SK-N-SH (cell line): ENCODE data around the gene PNN. TPM values are rescaled to one million over a fixed set of nuclear protein-coding genes. Genes with fewer than 3 reads are reported as not detected.

Source experiments
- CTCF ChIA-PET: fragments of 300-600, 350-600 bp; formaldehyde crosslinking; extraction: SDS; loops from one replicate; lab custom pipeline; 2021; lab: Yijun Ruan, JAX
- POLR2A ChIA-PET: fragments of 350-600 bp; sonication (Branson Sonifier 250); formaldehyde crosslinking; extraction: SDS; loops from one replicate; lab custom pipeline; 2020; ENCODE audit warnings: antibody characterized with exemption, inconsistent platforms; lab: Yijun Ruan, JAX
- DNase-seq: peaks from one replicate; pipeline ENCODE4 v3.0.0; 2012
- H2AFZ ChIP-seq: fragments of 200-600 bp; sonication (generic); 2 replicates; pipeline ENCODE4 v1.8.1; 2016; ENCODE audit warnings: antibody characterized with exemption, mild to moderate bottlenecking, low read depth
- H3F3A ChIP-seq: fragments of 200-600 bp; sonication (generic); replicated peaks from 2 replicates; pipeline ENCODE3; 2016; ENCODE audit warnings: antibody characterized with exemption, mild to moderate bottlenecking; ENCODE audit not compliant: insufficient read depth
- H3K27ac ChIP-seq, 2 experiments: fragments of 200-500 bp in 1 of 2; fragments of 200-600 bp in 1 of 2; sonication (Bioruptor generic) in 1 of 2; sonication (generic), shearing (Covaris generic) in 1 of 2; 2 replicates each; pipeline versions ENCODE4 v1.5.1 to v1.6.1; 2014 to 2016; ENCODE audit warnings: low read depth in 2 of 2, inconsistent platforms in 1 of 2, low read length in 1 of 2, mild to moderate bottlenecking in 1 of 2, mixed read lengths in 1 of 2
- H3K27me3 ChIP-seq: fragments of 200-600 bp; sonication (generic), shearing (Covaris generic); 2 replicates; pipeline ENCODE4 v1.6.1; 2016; ENCODE audit warnings: mixed run types; ENCODE audit not compliant: insufficient read depth
- H3K36me3 ChIP-seq, 2 experiments: fragments of 200-500 bp in 1 of 2; fragments of 200-600 bp in 1 of 2; sonication (Bioruptor generic) in 1 of 2; sonication (generic) in 1 of 2; replicated peaks in 1 of 2; 2 replicates each; pipeline versions ENCODE3 to v1.5.1; 2014 to 2016; ENCODE audit warnings: low read length in 1 of 2, mild to moderate bottlenecking in 1 of 2; ENCODE audit not compliant: insufficient read depth in 2 of 2, control insufficient read depth in 1 of 2
- H3K4me1 ChIP-seq, 2 experiments: fragments of 200-500 bp in 1 of 2; fragments of 200-600 bp in 1 of 2; sonication (Bioruptor generic) in 1 of 2; sonication (generic), shearing (Covaris generic) in 1 of 2; 2 replicates each; pipeline versions ENCODE4 v1.5.1 to v1.6.1; 2014 to 2016; ENCODE audit warnings: low read depth in 1 of 2, low read length in 1 of 2, mixed run types in 1 of 2; ENCODE audit not compliant: insufficient read depth in 2 of 2, control insufficient read depth in 1 of 2
- H3K4me2 ChIP-seq: fragments of 200-600 bp; sonication (generic), shearing (Covaris generic); 2 replicates; pipeline ENCODE4 v1.6.1; 2017; ENCODE audit warnings: mixed run types
- H3K4me3 ChIP-seq, 2 experiments: fragments of 200-500 bp in 1 of 2; fragments of 200-600 bp in 1 of 2; sonication (Bioruptor generic) in 1 of 2; sonication (generic), shearing (Covaris generic) in 1 of 2; 2 replicates each; pipeline versions ENCODE4 v1.5.1 to v1.8.1; 2014 to 2016; ENCODE audit warnings: low read depth in 2 of 2, inconsistent platforms in 1 of 2, low read length in 1 of 2, mild to moderate bottlenecking in 1 of 2, mixed read lengths in 1 of 2, moderate library complexity in 1 of 2
- H3K79me2 ChIP-seq: fragments of 200-600 bp; sonication (generic); 2 replicates; pipeline ENCODE4 v1.8.1; 2017; ENCODE audit warnings: mild to moderate bottlenecking; ENCODE audit not compliant: insufficient read depth
- H3K9ac ChIP-seq: fragments of 200-600 bp; sonication (generic); 2 replicates; pipeline ENCODE4 v1.6.1; 2017; ENCODE audit warnings: mixed run types
- H3K9me2 ChIP-seq: fragments of 200-600 bp; sonication (generic); 2 replicates; pipeline ENCODE4 v1.6.1; 2017; ENCODE audit warnings: mixed run types
- H3K9me3 ChIP-seq: fragments of 200-600 bp; sonication (generic); 2 replicates; pipeline ENCODE4 v1.6.1; 2017; ENCODE audit warnings: mixed run types, mild to moderate bottlenecking, moderate library complexity
- H4K20me1 ChIP-seq: fragments of 200-600 bp; sonication (generic); 2 replicates; pipeline ENCODE4 v1.6.1; 2017; ENCODE audit warnings: mild to moderate bottlenecking, mixed run types; ENCODE audit not compliant: insufficient read depth
- CHD2 ChIP-seq: fragments of 150-350 bp; IDR thresholded peaks from 2 replicates; pipeline ENCODE4 v1.6.1; 2018; ENCODE audit warnings: low read length; ENCODE audit not compliant: partially characterized antibody
- ELF1 ChIP-seq: IDR thresholded peaks from 2 replicates; pipeline ENCODE4 v1.4.0; 2012
- EP300 ChIP-seq, 2 experiments: IDR thresholded peaks; 2 replicates each; pipeline versions ENCODE4 v1.4.0 to v1.6.1; 2012; ENCODE audit warnings: borderline replicate concordance in 1 of 2, low read depth in 1 of 2, low read length in 1 of 2
- FOSL2 ChIP-seq: IDR thresholded peaks from 2 replicates; pipeline ENCODE4 v1.4.0; 2012; ENCODE audit warnings: low read depth, mild to moderate bottlenecking, moderate library complexity, borderline replicate concordance
- FOXM1 ChIP-seq: IDR thresholded peaks from 2 replicates; pipeline ENCODE4 v1.4.0; 2012; ENCODE audit warnings: low read depth, mild to moderate bottlenecking
- GABPA ChIP-seq: IDR thresholded peaks from 2 replicates; pipeline ENCODE4 v1.4.0; 2012; ENCODE audit warnings: low read depth, mild to moderate bottlenecking
- GATA2 ChIP-seq: sonication (generic); formaldehyde crosslinking; IDR thresholded peaks from 2 replicates; pipeline ENCODE4 v1.5.0; 2020; ENCODE audit warnings: mild to moderate bottlenecking, missing genetic modification reagents
- JUND ChIP-seq: IDR thresholded peaks from 2 replicates; pipeline ENCODE4 v1.4.0; 2012
- MEF2A ChIP-seq: IDR thresholded peaks from 2 replicates; pipeline ENCODE4 v1.4.0; 2012; ENCODE audit warnings: low read depth, borderline replicate concordance
- MXI1 ChIP-seq: IDR thresholded peaks from 2 replicates; pipeline ENCODE4 v1.6.1; 2012; ENCODE audit warnings: mild to moderate bottlenecking, low read depth, low read length, improper control_type of control experiment
- POLR2AphosphoS5 ChIP-seq: IDR thresholded peaks from 2 replicates; pipeline ENCODE4 v1.6.1; 2012; ENCODE audit warnings: low read depth, low read length
- RAD21 ChIP-seq: IDR thresholded peaks from 2 replicates; pipeline ENCODE4 v1.6.1; 2012; ENCODE audit warnings: mild to moderate bottlenecking, low read length
- RCOR1 ChIP-seq: fragments of 150-350 bp; IDR thresholded peaks from 2 replicates; pipeline ENCODE4 v1.6.1; 2017; ENCODE audit warnings: antibody characterized with exemption, low read length
- RXRA ChIP-seq: IDR thresholded peaks from 2 replicates; pipeline ENCODE4 v1.4.0; 2012; ENCODE audit warnings: low read depth, mild to moderate bottlenecking, borderline replicate concordance
- SIN3A ChIP-seq: IDR thresholded peaks from 2 replicates; pipeline ENCODE4 v1.6.1; 2012; ENCODE audit warnings: low read depth, mild to moderate bottlenecking, low read length, moderate library complexity, borderline replicate concordance
- SMC3 ChIP-seq: IDR thresholded peaks from 2 replicates; pipeline ENCODE4 v1.6.1; 2012; ENCODE audit warnings: low read depth, low read length, improper control_type of control experiment
- TCF12 ChIP-seq: IDR thresholded peaks from 2 replicates; pipeline ENCODE4 v1.4.0; 2012
- USF2 ChIP-seq: fragments of 150-350 bp; IDR thresholded peaks from 2 replicates; pipeline ENCODE4 v1.6.1; 2017; ENCODE audit warnings: antibody characterized with exemption, low read length, low read depth, borderline replicate concordance
- YY1 ChIP-seq: IDR thresholded peaks from 2 replicates; pipeline ENCODE4 v1.4.0; 2012; ENCODE audit warnings: low read depth, mild to moderate bottlenecking
- WGBS: methylation state at CpG from one replicate; pipeline ENCODE4 v1.1.6; 2017; ENCODE audit warnings: low lambda C conversion rate; 5-methylcytosine and 5-hydroxymethylcytosine counted together
- polyA plus RNA-seq, 3 experiments: library from polyadenylated mRNA; depleted of rRNA; stranded (reverse); fragments of >200 nt; gene quantifications; 2 replicates each; pipeline ENCODE4 v1.2.3, GENCODE V29; 2012

PNN gene
- polyA plus RNA-seq, 1 of the 3 experiments (the other 2 are of a cell fraction) = 8.8 TPM

- Histone ChIP-seq H3K27ac (no peak overlapping the region), H4K20me1 (no peaks in the 10 kb centered on the region), H3K9me2 (no peaks in the 10 kb centered on the region), H3K36me3 (no peaks in the 10 kb centered on the region), H3K4me3 (no peak overlapping the region), H3K4me2 (no peak overlapping the region), H3K9ac (no peak overlapping the region), H3K79me2 (no peaks in the 10 kb centered on the region), H3K9me3 (no peaks in the 10 kb centered on the region), H3K4me1 (no peaks in the 10 kb centered on the region), H2AFZ (no peak overlapping the region), H3F3A (no peaks in the 10 kb centered on the region), H3K27me3 (no peaks in the 10 kb centered on the region)
- 87% methylated on average over 9 of the region's 11 CpGs for WGBS
- CTCF ChIA-PET = no interaction called here
- POLR2A ChIA-PET = no interaction called here
- DNase-seq = no peak
- TF ChIP-seq TCF12 (no peak), POLR2AphosphoS5 (no peak), EP300 (IDR thresholded peaks at IDR 0.05; ENCODE audit: borderline replicate concordance in 1 of 2, low read depth in 1 of 2, low read length in 1 of 2) (no peak), RCOR1 (no peak), FOXM1 (no peak), RAD21 (no peak), FOSL2 (no peak), GATA2 (no peak), YY1 (no peak), RXRA (no peak), ELF1 (no peak), JUND (no peak)
Observed at GRCh38 chr14:39228509-39229221, 53.6 kb downstream of the PNN start.

- Histone ChIP-seq H3K36me3 (no peaks in the 10 kb centered on the region), H4K20me1 (no peaks in the 10 kb centered on the region), H3F3A (no peaks in the 10 kb centered on the region), H3K27me3 (no peaks in the 10 kb centered on the region), H3K4me2 (no peak overlapping the region), H3K9ac (no peak overlapping the region), H3K27ac (no peak overlapping the region), H3K4me3 (no peak overlapping the region), H2AFZ (no peak overlapping the region), H3K9me2 (no peaks in the 10 kb centered on the region), H3K4me1 (no peaks in the 10 kb centered on the region), H3K79me2 (no peaks in the 10 kb centered on the region), H3K9me3 (no peaks in the 10 kb centered on the region)
- ChIA-PET CTCF (no interaction called here), POLR2A (no interaction called here)
- TF ChIP-seq FOXM1 = no peak
- TF ChIP-seq USF2 = no peak
- no peak for TF ChIP-seq SIN3A
- no peak for TF ChIP-seq FOSL2
- WGBS = 83% methylated on average over 1 of the region's 1 CpG
- DNase-seq = no peak
Observed at GRCh38 chr14:39229222-39229543, 54.1 kb downstream of the PNN start.

GRCh38 chr14:39229601-39230110 is 54.6 kb downstream of the PNN start:
- no peaks in the 10 kb centered on the region for H3K79me2 ChIP-seq
- no peak overlapping the region for H2AFZ ChIP-seq
- H3K9ac ChIP-seq = no peak overlapping the region
- no peaks in the 10 kb centered on the region for H3K9me2 ChIP-seq
- no peaks in the 10 kb centered on the region for H3K4me1 ChIP-seq
- no peaks in the 10 kb centered on the region for H3K9me3 ChIP-seq
- no peak overlapping the region for H3K4me3 ChIP-seq
- POLR2A ChIA-PET = no interaction called here
- CTCF ChIA-PET = no interaction called here
- H3K4me2 ChIP-seq = no peak overlapping the region
- no peaks in the 10 kb centered on the region for H3F3A ChIP-seq
- TF ChIP-seq CHD2 (no peak), SMC3 (no peak), GABPA (no peak), GATA2 (no peak), FOXM1 (no peak), MXI1 (no peak), MEF2A (no peak)
- no peak for DNase-seq
- no peaks in the 10 kb centered on the region for H4K20me1 ChIP-seq
- no peak overlapping the region for H3K27ac ChIP-seq
- no peaks in the 10 kb centered on the region for H3K27me3 ChIP-seq
- 70% methylated on average over 2 of the region's 3 CpGs for WGBS
- H3K36me3 ChIP-seq = no peaks in the 10 kb centered on the region
